ENCODE data around the gene FRMPD2.

Gene FRMPD2

DNA sequence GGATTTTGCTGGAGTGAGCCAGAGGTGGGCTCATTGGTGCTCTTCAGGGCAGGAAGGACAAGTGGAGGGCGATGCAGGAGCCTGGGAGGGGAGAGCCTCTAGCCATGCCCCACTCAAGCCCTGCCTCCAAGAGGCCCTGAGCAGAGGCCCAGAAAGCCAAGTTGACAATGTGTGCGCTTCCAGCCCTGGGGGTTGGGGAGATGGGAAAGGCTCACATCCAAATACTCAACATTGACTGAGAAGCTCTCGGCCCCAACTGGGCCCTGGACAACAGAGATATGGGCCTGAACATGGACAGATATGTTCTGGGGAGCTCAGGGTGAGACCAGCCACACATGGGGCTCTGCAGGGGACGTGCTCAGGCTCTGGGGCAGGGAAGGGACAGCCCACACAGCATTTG, 39.0 kb downstream of the FRMPD2 start:
- TF ChIP-seq, protein P1, sequence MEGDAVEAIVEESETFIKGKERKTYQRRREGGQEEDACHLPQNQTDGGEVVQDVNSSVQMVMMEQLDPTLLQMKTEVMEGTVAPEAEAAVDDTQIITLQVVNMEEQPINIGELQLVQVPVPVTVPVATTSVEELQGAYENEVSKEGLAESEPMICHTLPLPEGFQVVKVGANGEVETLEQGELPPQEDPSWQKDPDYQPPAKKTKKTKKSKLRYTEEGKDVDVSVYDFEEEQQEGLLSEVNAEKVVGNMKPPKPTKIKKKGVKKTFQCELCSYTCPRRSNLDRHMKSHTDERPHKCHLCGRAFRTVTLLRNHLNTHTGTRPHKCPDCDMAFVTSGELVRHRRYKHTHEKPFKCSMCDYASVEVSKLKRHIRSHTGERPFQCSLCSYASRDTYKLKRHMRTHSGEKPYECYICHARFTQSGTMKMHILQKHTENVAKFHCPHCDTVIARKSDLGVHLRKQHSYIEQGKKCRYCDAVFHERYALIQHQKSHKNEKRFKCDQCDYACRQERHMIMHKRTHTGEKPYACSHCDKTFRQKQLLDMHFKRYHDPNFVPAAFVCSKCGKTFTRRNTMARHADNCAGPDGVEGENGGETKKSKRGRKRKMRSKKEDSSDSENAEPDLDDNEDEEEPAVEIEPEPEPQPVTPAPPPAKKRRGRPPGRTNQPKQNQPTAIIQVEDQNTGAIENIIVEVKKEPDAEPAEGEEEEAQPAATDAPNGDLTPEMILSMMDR (IDR thresholded peaks at IDR 0.05), result no peak

DNA sequence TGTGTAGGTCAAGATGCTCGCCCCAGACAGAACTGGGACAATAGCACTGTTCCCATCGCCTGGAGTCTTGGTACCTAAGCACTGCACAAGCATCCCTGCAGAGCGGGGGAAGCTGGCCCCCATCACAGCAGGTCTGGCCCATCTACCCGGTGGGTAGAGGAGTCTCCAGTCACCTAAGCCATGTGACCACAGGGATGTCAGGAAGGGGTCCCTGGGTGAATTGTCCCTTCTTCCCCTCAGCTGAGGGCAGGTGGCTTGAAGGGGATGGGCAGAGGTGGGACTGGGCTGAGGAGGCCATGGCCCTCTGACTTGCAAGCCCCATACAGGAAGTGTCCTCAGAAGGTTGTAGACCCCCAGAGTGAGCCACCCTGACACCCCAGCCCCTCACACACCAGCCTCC, 39.7 kb downstream of the FRMPD2 start:
- TF ChIP-seq, protein P1 (IDR thresholded peaks at IDR 0.05), result no peak

DNA sequence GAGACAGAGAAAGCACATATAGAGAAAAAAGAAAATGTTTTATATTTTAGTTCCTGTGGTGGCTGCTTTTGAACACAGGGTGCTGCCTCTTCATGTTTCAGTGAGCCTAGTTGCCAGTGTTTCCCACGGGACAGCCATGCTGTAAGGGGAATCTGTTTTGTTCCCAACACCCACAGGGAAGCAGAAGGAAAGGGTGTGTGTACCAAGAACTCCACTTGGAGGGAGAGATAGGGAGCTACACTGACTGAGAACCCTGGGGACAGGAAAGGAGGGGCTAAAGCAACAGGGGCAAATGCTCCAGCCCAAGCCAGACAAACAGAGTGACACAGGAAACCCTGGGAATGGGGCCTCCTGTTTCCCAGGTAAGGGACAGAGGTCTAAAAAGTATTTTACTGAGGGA, 40.2 kb downstream of the FRMPD2 start:
- TF ChIP-seq, protein P1 (IDR thresholded peaks at IDR 0.05), result no peak

DNA sequence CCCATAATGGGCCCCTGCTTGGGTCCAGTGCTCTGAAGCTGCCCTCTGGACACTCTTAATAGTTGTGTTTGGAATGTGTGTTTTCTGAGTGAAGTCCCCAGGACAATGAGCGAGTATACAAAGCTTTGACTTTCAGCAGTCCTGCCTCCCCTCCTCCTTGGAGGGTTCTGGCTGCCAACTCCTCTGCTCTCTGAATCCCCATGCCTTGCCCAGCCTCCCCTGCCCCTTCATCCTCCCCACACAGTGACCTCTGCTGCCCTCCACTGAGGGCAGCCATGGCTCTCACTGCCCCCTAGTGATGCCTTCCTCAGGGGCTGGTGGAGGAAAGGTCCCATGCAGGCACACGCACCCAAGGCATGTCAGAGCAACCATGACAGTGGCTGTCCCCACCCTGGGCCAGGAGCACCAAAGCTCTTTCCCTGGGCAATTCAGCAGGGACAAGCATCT, 40.9 kb downstream of the FRMPD2 start:
- TF ChIP-seq, protein P1 (IDR thresholded peaks at IDR 0.05), result no peak

DNA sequence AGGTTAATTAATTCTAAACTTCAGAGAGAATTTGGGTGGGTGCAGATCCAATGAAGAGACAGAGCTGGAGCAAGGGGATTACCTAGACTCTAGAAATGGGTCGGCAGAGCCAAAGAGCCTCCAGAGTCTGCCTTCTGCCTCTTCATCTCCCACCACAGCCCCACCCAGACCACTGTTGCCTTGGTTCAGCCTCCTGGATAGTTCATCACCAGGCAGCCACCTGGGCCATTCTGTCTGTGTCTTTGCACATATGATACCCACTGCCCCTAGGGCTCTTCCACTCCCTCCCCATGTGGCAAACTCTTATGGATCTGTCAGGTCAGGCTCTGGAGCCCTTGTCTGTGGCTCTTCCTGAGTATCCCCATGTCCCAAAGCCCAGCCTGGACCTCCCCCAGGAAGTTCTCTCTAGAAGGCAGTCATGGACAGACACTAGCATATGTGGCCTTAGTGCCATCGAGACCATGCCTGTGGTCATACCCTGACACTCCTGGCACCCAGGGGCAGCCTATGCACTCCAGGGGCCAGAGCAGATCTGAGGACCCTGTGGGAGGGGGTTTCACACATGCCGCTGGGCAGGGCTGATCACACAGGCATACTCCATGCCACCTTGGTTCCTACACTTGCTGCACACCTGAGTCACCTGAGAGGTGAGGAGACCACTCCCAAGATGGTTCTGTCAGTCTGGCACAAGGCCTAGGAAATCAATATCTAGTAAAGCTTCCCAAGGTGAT, 41.6 kb downstream of the FRMPD2 start:
- TF ChIP-seq, protein P1 (IDR thresholded peaks at IDR 0.05), result no peak

DNA sequence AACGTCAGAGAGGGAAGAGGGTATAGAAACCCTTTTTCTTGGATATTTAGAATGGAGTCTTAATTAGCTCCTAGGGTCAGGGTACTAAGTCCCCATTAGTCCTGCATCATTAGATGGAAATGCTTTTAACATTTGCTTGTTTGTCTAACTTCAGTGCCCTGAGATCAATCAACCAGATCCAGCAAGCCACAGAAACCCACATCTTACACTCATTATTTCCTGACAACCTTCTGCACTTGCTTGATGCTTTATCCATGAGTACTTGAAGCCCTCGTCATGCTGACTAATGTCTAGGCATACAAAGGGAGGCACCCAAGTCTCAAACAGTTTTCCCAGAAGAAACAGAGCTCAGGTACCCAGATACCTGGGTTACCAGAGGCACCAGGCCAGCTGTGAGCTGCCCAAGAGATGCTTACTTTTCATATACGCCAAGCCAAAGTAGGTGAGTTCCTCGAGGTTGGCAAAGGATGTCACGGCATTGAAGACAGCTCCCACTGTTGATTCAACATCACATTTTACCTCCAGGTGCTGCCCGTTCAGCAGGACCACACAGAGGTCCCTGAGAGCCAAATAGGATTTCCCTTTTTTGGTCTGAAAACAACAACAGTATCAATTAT, 42.7 kb downstream of the FRMPD2 start:
- TF ChIP-seq, protein P1 (IDR thresholded peaks at IDR 0.05), result no peak

DNA sequence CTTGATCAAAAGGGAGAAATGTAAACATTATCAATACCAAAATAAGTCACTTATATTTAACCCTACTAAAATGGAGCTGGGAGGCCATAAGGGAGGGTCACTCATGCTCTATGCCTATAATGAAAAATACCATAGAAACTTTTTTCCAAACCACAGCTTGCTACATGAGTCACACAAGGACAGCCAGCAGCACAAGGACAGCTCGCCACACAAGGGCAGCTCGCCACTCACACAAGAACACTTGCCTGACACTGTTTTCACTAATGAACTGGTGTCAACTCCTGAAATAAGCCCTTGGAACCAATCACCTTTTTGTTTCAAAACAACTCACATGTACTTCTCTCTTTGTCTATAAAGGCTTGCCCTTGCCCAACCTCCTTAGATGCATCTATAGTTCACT, 43.3 kb downstream of the FRMPD2 start:
- TF ChIP-seq, protein P1 (IDR thresholded peaks at IDR 0.05), result no peak

Data from LNCAP (cell line).